HG03432 (cell line): ENCODE results near the gene MLLT1.
"Not testable (repeated sequence)": the region's sequence is repeated elsewhere in the genome, so short reads cannot be mapped to it uniquely, and the experiment has no call there.

Experiments used
- ATAC-seq: cut with Tn5 transposase; IDR thresholded peaks from one replicate; pipeline ENCODE4 v1.9.1; 2021; ENCODE audit warnings: mild to moderate bottlenecking, moderate library complexity; ENCODE audit not compliant: unreplicated experiment

The MLLT1 gene, protein sequence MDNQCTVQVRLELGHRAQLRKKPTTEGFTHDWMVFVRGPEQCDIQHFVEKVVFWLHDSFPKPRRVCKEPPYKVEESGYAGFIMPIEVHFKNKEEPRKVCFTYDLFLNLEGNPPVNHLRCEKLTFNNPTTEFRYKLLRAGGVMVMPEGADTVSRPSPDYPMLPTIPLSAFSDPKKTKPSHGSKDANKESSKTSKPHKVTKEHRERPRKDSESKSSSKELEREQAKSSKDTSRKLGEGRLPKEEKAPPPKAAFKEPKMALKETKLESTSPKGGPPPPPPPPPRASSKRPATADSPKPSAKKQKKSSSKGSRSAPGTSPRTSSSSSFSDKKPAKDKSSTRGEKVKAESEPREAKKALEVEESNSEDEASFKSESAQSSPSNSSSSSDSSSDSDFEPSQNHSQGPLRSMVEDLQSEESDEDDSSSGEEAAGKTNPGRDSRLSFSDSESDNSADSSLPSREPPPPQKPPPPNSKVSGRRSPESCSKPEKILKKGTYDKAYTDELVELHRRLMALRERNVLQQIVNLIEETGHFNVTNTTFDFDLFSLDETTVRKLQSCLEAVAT

GRCh38 chr19:6279931-6280591, at the start of gene MLLT1:
TSS of gene MLLT1 (minus strand) at chr19:6279975. CDS start at chr19:6279784, 191 bp downstream.
- ATAC-seq, result peak; percentile 92

GRCh38 chr19:6326815-6327214, 47.0 kb upstream of the MLLT1 start:
- ATAC-seq, result no peak

DNA sequence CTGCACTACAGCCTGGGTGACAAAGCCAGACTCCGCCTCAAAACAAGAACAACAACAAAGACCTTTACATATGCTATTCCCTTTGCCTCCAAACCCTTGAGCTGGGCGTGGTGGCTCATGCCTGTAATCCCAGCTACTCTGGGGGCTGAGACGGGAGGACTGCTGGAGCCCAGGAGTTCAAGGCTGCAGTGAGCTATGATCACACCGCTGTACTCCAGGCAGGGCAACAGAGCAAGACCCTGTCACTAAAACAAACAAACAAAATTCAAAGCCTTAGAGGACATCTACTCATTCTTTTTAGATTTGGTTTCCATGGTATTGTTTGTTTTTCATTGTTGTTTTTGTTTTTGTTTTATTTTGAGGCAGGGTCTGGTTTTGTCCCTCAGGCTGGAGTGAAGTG, 45.8 kb upstream of the MLLT1 start:
- no peak for ATAC-seq

GRCh38 chr19:6324757-6325156, 45.0 kb upstream of the MLLT1 start:
- no peak for ATAC-seq

DNA sequence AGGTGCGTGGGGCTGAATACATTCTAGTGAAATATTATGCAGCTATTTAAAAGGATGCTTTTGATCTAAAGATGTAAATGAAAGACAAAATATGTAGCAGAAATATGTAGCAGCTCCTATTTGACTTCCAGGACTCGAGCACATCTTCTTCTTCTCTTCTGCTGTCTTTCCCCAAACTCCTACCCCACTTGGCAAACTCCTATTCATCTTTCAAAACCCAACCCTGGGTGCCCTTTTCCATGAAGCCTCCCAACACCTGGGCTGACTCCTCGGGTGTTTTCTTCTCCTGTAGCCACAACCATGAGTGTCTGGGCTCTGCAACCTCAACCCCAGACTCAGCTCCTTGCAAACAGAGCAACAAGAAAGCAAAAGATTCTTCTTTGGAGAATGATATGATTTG, 42.5 kb upstream of the MLLT1 start:
- ATAC-seq, result no peak

DNA sequence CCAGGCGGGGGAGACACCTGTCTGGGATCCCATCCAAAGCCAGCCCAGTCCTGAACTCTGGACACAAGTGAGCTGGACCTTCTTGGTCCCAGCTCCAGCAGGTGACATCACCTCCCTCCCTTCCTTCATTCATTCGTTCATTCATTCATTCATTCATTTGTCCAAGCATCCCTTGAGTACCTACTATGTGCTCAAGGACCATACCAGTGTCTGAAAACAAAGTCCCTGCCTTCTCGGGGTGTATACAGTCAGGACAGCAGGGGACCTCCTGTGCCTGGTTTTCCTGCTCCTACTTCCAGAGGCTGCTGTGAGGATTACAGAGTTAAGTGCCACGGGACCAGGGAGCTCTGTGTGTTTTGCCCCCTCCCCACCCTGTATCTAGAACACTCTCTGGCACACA, 39.6 kb upstream of the MLLT1 start:
- no peak for ATAC-seq

GRCh38 chr19:6318772-6319171, 39.0 kb upstream of the MLLT1 start:
- ATAC-seq, result no peak

DNA sequence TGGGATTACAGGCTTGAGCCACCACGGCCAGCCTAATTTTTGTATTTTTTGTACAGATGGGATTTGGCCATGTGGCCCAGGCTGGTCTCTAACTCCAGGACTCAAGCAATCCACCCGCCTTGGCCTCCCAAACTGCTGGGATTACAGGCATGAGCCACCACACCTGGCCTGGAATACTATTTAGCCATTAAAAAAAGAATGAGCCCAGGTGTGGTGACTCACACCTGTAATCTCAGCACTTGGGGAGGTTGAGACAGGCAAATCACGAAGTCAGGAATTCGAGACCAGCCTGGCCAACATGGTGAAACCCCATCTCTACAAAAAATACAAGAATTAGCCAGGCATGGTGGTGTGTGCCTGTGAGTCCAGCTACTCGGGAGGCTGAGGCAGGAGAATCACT, 35.9 kb upstream of the MLLT1 start:
- ATAC-seq, result not testable (repeated sequence)

GRCh38 chr19:6313398-6313969, 33.7 kb upstream of the MLLT1 start:
- no peak for ATAC-seq

DNA sequence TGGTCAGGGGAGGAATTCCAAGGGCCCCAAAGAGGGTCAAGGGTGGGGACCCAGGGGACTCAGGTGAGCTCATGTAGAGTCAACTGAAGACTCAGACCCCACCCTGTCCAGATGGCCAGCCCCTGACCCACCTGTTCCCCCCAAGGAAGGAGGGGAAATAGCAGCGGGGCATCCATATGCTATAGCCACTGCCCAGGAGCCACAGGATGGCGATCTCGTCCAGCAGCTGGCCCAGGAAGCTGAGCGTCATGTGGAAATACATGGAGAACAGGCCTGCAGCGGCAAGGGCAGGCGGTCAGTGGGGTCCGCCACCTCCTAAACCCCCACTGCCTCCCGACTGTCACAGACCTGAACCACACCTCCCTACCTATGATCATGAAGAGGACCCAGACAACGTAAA, 32.2 kb upstream of the MLLT1 start:
- ATAC-seq, result no peak

DNA sequence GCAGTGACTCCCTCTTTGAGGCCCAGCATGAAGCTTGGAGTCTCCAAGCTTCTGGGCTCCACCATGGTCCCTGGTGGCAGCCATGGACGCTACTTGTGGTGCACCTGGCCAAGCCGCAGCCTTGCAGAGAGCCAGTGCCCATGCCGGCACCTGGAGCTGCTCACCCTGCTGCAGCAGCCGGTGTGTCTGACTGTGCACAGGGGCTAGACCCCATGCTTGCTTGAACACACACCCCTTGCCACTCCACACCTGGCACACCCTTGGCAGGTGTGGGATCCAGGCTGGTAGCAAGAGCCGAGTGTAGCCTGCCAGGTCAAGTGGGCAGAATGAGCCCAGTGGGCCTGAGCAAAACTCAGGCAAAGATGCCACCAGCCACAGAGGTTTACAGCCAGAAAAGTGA, 18.6 kb upstream of the MLLT1 start:
- no peak for ATAC-seq

DNA sequence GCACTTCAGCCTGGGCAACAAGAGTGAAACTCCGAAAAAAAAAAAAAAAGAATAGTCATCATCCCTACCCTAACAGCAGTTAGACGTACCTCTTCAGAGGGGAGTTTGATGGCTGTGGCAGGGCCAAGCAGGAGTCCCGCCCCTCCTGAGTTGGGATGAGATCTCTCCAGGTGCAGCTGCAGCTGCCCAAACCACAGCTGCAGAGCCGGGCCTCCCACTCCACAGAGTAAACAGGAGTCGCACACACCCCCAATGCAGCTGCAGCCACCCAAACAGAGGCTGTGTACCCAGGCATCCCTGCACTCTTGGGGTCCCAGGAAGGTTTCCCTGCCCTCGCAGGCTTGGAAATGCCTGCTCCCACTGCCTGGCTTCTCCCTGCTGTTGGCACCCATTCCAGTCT, 17.4 kb upstream of the MLLT1 start:
- no peak for ATAC-seq

GRCh38 chr19:6292006-6292405, 12.2 kb upstream of the MLLT1 start:
- ATAC-seq, result no peak

DNA sequence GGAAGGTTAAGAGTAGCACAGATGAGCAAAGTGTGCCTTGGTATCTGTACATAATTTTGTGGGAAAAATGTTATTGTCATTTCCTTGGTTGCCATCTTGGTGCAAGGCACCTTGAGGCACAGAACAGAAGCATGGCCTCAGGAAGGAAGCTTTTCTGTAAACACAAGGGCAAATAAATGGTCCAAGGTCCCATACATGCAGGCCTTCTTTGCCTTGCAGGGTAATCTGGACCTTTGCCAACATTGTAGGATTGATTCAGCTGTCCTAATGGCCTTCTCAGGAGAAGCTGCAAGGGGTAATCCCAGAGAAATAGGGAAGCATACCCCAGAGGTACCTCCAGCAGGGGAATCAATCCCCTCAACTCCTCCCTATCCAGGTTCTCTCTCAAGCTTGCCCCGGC, 9.0 kb upstream of the MLLT1 start:
- no peak for ATAC-seq

GRCh38 chr19:6287269-6287885, 7.6 kb upstream of the MLLT1 start:
- no peak for ATAC-seq

DNA sequence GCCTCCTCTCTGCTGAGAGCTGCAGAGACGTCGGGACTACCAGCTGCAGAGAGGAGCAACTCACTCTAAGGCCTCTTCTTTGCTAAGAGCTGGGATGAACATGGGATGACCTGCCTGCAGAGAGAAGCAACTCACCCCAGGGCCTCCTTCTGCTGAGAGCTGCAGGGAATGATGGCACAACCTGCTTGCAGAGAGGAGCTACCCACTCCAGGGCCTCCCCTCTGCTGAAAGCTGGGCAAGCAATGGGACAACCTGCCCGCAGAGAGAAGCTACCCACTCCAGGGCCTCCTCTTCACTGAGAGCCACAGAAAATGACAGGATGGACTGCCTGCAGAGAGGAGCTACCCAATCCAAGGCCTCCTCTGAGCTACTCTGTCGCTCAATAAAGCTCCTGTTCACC, 6.9 kb upstream of the MLLT1 start:
- no peak for ATAC-seq

- ATAC-seq, result not testable (repeated sequence)
Observed at GRCh38 chr19:6282393-6282792, 2.6 kb upstream of the MLLT1 start.

DNA sequence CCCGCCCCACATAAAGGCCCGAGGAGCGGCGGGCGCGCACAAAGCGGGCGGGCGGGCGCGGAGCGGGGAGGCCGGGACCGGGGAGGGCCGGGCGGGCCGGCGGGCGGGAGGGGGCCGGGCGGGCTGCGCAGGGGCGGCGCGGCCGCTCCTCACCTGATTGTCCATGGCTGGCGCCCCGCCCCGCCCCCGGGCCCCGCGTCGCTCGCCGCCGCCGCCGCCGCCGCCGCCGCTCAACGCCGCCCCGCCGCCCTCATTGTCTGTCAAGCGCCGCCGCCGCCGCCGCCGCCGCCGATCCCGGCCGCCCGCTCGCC, 200 bp downstream of the MLLT1 start:
- no peak for ATAC-seq

GRCh38 chr19:6278740-6279619, 795 bp downstream of the MLLT1 start:
- ATAC-seq, result peak; percentile 3

- no peak for ATAC-seq
Observed at GRCh38 chr19:6278051-6278450, 1.7 kb downstream of the MLLT1 start.

DNA sequence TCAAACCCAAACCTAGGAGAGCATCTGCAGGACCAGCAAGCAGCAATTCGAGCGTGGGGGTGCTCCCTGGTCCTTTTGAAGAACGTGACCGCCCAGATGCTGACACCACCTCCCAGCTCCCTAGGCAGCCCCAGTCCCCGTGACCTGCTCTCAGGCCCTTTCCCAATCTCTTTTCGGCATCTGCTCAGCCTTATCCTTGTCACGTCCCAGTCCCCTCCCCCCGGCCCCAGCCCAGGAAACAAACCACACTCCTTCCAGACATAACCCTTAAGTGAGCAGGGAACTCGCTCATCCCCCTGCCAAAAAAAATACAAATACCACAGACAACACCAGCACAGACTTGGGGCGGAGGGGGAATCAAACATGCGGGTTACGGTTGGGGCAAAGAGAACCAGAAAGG, 3.3 kb downstream of the MLLT1 start:
- no peak for ATAC-seq
